ENCODE data around the gene NFE2L2.
"Not testable (repeated sequence)": the region's sequence is repeated elsewhere in the genome, so short reads cannot be mapped to it uniquely, and the experiment has no call there.

NFE2L2 gene

DNA sequence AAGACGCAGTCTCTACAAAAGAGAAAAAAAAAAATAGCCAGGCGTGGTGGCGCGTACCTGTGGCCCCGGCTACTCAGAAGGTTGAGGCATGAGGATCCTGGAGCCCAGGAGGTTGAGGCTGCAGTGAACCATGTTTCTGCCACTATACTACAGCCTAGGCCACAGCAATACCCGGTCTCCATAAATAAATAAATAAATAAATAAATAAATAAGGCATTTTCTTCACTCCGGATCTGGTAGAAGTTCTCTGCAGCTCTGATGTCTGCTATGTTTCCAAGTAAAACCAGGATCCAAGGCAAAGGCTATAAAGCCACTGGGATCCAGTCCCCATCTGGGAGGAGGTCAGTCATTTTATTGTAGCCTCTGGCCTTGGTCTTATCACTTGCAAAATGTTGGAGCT, 15.5 kb downstream of the NFE2L2 start:
- DNase-seq (ENCODE audit: low spot score in 2 of 2) (no peak), ATAC-seq (replicated peaks; ENCODE audit: extremely low read depth, poor library complexity, severe bottlenecking) (no peak)
- Mint-ChIP-seq H3K9me3 (no peaks in the 10 kb centered on the region), H3K27ac (ENCODE audit: low read depth) (peak overlapping the region; percentile 26), H3K36me3 (ENCODE audit: insufficient read depth) (peaks cover 27% of the 10 kb centered on the region), H3K27me3 (no peaks in the 10 kb centered on the region), H3K4me1 (peaks cover 72% of the 10 kb centered on the region), H3K4me3 (no peak overlapping the region)

DNA sequence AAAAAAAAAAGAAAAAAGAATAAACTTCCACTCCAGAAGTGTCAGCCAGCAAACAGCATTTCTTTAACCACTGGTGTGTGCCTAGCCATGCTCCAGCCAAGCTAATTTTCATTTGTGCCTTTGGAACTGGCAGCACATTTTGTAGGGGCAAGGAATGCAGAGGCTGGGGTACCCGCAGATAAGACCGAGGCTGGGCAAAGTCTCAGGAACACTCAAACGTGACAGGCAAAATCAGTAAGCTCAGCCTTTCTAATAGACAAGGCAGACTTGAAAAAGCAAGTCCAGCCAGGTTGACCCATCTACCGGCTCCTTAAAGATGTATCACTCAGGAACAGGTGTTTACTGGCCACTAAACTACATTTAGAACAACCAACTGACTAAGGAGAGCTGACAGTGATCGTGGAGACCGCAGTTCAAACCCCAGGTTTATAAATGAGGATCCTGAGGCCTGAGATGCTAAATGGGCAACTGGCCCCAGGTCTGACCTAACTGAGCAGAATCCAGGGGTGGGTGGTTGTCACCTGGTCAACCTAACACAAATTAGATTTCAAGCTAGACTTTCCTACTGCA, 16.7 kb downstream of the NFE2L2 start:
- peak overlapping the region; percentile 57 for H3K27ac Mint-ChIP-seq (ENCODE audit: low read depth)
- ATAC-seq (replicated peaks; ENCODE audit: extremely low read depth, poor library complexity, severe bottlenecking): no peak
- H3K4me3 Mint-ChIP-seq: no peak overlapping the region
- H3K4me1 Mint-ChIP-seq: peaks cover 68% of the 10 kb centered on the region
- no peaks in the 10 kb centered on the region for H3K9me3 Mint-ChIP-seq
- no peaks in the 10 kb centered on the region for H3K27me3 Mint-ChIP-seq
- peaks cover 25% of the 10 kb centered on the region for H3K36me3 Mint-ChIP-seq (ENCODE audit: insufficient read depth)
- no peak for DNase-seq (ENCODE audit: low spot score in 2 of 2)

DNA sequence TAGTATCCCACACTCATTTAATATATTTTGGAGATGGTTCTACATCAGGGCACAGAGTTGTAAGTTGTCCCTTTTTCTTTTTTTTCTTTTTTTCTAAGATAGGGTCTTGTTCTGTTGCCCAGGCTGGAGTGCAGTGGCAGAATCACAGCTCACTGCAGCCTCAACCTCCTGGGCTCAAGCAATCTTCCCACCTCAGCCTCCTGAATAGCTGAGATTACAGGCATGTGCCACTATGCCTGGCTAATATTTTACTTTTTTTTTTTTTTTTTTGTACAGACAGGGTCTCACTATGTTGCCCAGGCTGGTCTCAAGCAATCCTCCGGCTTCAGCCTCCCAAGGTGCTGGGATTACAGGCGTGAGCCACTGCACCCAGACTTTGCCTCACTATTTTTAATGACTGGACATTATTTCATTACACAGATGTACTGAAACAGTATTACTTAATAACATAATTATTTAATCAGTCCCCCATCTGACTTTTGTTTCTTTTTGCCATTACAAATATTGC, 17.9 kb downstream of the NFE2L2 start:
- H3K4me3 Mint-ChIP-seq; DNase-seq (ENCODE audit: low spot score in 2 of 2); H3K27me3 Mint-ChIP-seq; H3K9me3 Mint-ChIP-seq; H3K27ac Mint-ChIP-seq (ENCODE audit: low read depth); ATAC-seq (replicated peaks; ENCODE audit: extremely low read depth, poor library complexity, severe bottlenecking): not testable (repeated sequence)
- peaks cover 68% of the 10 kb centered on the region for H3K4me1 Mint-ChIP-seq
- H3K36me3 Mint-ChIP-seq (ENCODE audit: insufficient read depth): peaks cover 23% of the 10 kb centered on the region

DNA sequence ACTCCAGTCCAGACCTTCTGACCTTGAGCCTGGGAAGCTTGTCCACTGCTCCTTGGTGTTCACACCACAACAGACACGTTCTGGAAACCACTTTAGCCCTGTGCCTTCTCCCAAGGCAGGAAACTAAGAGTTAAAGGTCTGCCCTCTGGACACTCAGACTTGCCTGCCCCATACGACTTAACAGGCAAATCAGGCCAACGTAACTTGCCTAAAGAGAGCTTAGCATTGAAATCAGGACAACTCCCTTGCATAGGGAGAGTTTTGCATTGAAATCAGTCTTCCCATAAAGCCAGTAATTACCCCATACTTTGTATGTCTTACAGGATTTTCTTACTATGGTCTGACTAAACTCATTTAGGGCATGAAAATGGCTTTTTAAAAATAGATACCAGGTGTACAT, 18.5 kb downstream of the NFE2L2 start:
- Mint-ChIP-seq H3K36me3 (ENCODE audit: insufficient read depth) (peaks cover 24% of the 10 kb centered on the region), H3K27ac (ENCODE audit: low read depth) (no peak overlapping the region), H3K4me3 (no peak overlapping the region), H3K4me1 (peaks cover 68% of the 10 kb centered on the region), H3K27me3 (no peaks in the 10 kb centered on the region), H3K9me3 (no peaks in the 10 kb centered on the region)
- ATAC-seq (replicated peaks; ENCODE audit: extremely low read depth, poor library complexity, severe bottlenecking) (no peak), DNase-seq (ENCODE audit: low spot score in 2 of 2) (no peak)

DNA sequence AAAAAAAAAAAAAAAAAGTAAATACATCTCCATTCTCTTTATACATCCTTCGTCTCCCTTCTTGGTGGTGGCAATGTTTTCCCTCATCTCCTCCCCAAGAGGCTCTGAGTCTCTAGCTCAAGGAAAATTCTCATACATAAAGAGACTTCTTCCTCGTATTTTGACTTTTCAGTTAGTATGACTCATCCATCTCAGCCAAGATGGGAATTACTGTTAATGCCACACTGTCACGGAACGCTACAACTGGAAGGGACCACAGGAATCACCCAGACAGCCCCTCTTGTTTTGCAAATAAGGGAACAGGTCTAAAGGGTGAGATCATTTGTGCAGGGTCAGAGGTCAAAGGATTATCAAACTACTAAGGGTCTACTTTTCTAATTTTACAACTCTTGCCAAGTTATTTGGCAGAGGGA, 19.5 kb downstream of the NFE2L2 start:
- peaks cover 20% of the 10 kb centered on the region for H3K36me3 Mint-ChIP-seq (ENCODE audit: insufficient read depth)
- no peak overlapping the region for H3K4me3 Mint-ChIP-seq
- no peak overlapping the region for H3K27ac Mint-ChIP-seq (ENCODE audit: low read depth)

DNA sequence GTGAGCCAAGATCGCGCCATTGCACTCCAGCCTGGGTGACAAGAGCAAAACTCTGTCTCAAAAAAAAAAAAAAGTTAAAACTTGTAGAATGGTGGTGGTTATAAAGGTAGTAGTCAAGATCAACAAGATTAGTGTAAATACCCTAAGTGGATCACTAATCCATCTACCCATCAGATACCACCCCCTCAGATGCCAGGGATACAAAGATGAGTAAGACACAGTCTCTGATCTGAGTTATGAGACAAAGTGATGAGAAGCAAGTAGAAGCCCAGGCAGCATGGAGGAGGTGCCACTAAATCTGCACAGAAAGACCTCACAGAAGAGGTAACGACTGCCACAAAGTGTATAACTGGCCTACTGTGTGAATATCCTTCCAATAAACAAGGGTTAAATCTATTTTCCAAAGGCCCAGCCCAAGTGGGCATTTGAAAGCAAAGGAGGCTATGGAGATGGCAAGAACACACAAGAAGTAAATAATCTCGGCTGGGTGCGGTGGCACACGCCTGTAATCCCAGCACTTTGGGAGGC, 20.2 kb downstream of the NFE2L2 start:
- no peaks in the 10 kb centered on the region for H3K27me3 Mint-ChIP-seq
- DNase-seq (ENCODE audit: low spot score in 2 of 2) (no peak), ATAC-seq (replicated peaks; ENCODE audit: extremely low read depth, poor library complexity, severe bottlenecking) (no peak)
- H3K4me3 Mint-ChIP-seq: no peak overlapping the region
- peaks cover 68% of the 10 kb centered on the region for H3K4me1 Mint-ChIP-seq
- no peak overlapping the region for H3K27ac Mint-ChIP-seq (ENCODE audit: low read depth)
- H3K9me3 Mint-ChIP-seq: no peaks in the 10 kb centered on the region
- peaks cover 21% of the 10 kb centered on the region for H3K36me3 Mint-ChIP-seq (ENCODE audit: insufficient read depth)

More for the DNA sequence above, 19.5 kb downstream of the NFE2L2 start:
- ATAC-seq (replicated peaks; ENCODE audit: extremely low read depth, poor library complexity, severe bottlenecking): no peak
- Mint-ChIP-seq H3K27me3 (no peaks in the 10 kb centered on the region), H3K9me3 (no peaks in the 10 kb centered on the region), H3K4me1 (peaks cover 67% of the 10 kb centered on the region)
- DNase-seq (ENCODE audit: low spot score in 2 of 2): no peak

DNA sequence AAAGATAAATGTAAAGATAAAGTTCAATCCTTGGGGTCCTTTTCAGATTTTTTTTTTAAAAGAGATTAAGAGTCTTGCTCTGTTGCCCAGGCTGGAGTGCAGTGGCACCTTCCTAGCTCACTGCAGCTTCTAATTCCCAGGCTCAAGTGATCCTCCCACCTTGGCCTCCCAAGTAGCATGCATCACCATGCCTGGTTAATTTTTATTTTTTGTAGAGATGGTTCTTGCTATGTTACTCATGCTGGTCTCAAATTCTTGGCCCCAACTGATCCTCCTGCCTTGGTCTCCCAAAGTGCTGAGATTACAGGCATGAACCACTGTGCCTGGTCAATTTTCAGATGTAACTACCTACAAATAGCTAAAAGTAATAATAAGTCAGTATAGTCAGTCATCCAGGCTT, 21.1 kb downstream of the NFE2L2 start:
- DNase-seq (ENCODE audit: low spot score in 2 of 2): no peak
- ATAC-seq (replicated peaks; ENCODE audit: extremely low read depth, poor library complexity, severe bottlenecking): no peak
- no peaks in the 10 kb centered on the region for H3K27me3 Mint-ChIP-seq
- no peaks in the 10 kb centered on the region for H3K9me3 Mint-ChIP-seq
- no peak overlapping the region for H3K4me3 Mint-ChIP-seq
- peaks cover 22% of the 10 kb centered on the region for H3K36me3 Mint-ChIP-seq (ENCODE audit: insufficient read depth)
- H3K4me1 Mint-ChIP-seq: peaks cover 72% of the 10 kb centered on the region
- peak overlapping the region; percentile 78 for H3K27ac Mint-ChIP-seq (ENCODE audit: low read depth)

DNA sequence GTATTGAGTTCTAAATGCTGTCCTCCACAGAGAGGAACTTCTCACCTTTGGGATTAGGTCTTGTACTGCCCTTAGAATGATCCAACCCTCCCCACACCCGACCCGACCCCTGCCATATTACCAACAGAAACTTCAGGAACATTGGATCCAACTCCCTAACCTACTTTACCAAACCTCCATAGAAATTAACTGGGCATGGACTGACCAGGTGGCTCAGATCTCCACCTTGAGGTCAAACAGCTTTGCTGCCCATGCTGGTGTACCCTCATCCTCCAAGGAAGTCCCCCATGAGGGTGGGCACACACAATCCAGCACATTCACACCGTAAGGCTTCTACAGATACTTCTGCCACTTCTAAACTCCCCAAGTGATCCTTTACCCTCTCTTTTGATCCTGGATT, 21.5 kb downstream of the NFE2L2 start:
- DNase-seq (ENCODE audit: low spot score in 2 of 2) (no peak), ATAC-seq (replicated peaks; ENCODE audit: extremely low read depth, poor library complexity, severe bottlenecking) (no peak)
- Mint-ChIP-seq H3K9me3 (no peaks in the 10 kb centered on the region), H3K27me3 (no peaks in the 10 kb centered on the region), H3K27ac (ENCODE audit: low read depth) (peak overlapping the region; percentile 78), H3K4me1 (peaks cover 75% of the 10 kb centered on the region), H3K36me3 (ENCODE audit: insufficient read depth) (peaks cover 22% of the 10 kb centered on the region), H3K4me3 (no peak overlapping the region)

DNA sequence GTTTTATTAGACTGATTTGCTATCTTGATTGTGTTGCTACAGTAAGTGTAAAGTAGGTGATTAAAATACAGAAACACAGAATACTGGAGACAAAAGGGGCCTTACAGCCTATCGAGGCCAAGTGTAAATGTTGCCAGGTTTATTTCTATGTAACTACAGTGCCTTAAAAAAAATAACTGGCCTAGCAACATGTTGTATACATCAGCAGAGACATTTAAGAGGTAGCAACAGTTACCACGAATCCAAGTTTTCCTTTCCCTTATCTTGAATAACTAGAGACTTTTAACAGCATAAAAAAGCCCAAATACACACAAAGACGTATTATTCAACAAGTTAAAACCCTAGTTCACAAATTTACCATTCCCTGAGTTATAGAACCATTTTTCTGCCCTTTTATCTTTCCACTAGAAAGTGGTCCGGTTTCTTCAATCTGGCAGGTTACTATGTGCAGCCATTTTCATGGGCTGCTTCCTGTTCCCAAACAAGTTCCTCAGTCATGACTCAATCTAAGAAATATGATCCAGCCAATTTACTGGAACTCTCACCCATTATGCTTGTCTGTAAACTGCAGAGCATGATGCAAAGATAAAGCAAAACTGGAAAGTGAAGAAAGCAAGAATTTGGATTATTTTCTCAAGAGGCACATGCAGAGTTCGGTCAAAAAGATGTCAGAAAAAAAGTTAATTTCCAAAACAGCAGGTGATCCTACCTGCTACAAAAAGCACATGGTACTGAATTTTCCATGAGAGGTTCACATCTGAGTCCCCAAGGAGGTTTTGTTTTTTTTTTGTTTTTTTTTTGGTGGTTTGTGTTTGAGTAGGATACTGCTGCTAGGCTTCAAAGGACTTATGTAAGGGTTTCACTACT, 22.2 kb downstream of the NFE2L2 start:
- Mint-ChIP-seq H3K4me3 (peak overlapping the region; percentile 53), H3K4me1 (peaks cover 75% of the 10 kb centered on the region), H3K27ac (ENCODE audit: low read depth) (peak overlapping the region; percentile 78), H3K36me3 (ENCODE audit: insufficient read depth) (peaks cover 20% of the 10 kb centered on the region), H3K27me3 (no peaks in the 10 kb centered on the region), H3K9me3 (no peaks in the 10 kb centered on the region)
- DNase-seq (ENCODE audit: low spot score in 2 of 2) (no peak), ATAC-seq (replicated peaks; ENCODE audit: extremely low read depth, poor library complexity, severe bottlenecking) (no peak)

DNA sequence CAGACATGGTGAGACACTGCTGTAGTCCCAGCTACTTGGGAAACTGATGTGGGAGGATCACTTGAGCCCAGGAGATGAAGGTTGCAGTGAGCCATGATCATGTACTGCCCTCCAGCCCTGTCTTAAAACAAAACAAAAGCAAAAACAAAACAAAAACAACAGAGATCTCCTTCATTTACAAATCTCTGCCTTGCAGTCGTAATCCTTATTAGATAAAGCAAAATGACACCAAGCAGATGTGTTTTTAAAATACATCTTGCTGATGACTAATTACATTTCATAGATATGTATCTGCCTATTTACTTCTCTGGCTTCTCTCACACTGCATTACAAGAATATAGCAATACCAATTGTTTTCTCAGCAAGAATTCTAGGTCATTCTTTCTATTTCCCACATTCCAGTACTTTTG, 22.8 kb downstream of the NFE2L2 start:
- Mint-ChIP-seq H3K4me1 (peaks cover 75% of the 10 kb centered on the region), H3K36me3 (ENCODE audit: insufficient read depth) (peaks cover 17% of the 10 kb centered on the region), H3K9me3 (no peaks in the 10 kb centered on the region), H3K4me3 (peak overlapping the region; percentile 53), H3K27ac (ENCODE audit: low read depth) (peak overlapping the region; percentile 78), H3K27me3 (no peaks in the 10 kb centered on the region)
- DNase-seq (ENCODE audit: low spot score in 2 of 2): no peak
- no peak for ATAC-seq (replicated peaks; ENCODE audit: extremely low read depth, poor library complexity, severe bottlenecking)

DNA sequence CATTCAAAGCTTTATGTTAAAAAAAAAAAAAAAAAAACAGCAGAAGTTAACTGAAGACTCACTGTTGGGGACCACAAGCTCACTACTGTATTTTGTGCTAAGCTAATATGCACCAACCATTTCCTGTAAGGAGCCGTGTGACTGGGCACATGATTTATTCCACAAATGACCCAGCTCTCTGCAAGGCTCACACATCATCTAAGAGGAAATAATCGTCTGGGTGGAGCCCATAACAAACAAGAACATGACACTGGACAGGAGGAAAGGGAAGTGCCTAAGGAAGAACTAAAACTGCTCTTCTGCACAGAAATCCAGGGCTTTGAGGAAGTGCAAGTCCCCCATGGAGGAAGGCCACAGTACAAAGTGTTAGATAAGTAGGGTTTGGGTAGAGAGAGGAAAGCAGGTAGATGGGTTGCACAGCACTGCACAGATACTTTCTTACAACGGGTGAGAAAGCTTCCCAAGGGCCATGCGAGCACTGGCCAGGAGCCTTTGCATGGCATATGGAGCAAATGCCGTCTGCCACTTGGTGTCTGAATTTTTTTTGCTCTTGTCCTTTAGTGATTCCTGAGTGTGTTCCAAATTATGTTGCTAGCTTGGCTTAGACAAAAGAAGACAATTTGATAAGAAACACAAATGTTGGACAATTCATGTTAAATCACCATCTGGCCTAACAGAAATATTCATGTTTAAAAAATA, 24.4 kb downstream of the NFE2L2 start:
- H3K4me1 Mint-ChIP-seq: peaks cover 70% of the 10 kb centered on the region
- H3K9me3 Mint-ChIP-seq: no peaks in the 10 kb centered on the region
- DNase-seq (ENCODE audit: low spot score in 2 of 2): peak in 1 of 2 donors; percentile 27
- H3K27me3 Mint-ChIP-seq: no peaks in the 10 kb centered on the region
- H3K27ac Mint-ChIP-seq (ENCODE audit: low read depth): peak overlapping the region; percentile 78
- peak overlapping the region; percentile 45 for H3K4me3 Mint-ChIP-seq
- ATAC-seq (replicated peaks; ENCODE audit: extremely low read depth, poor library complexity, severe bottlenecking): peak; percentile 94
- peaks cover 23% of the 10 kb centered on the region for H3K36me3 Mint-ChIP-seq (ENCODE audit: insufficient read depth)

DNA sequence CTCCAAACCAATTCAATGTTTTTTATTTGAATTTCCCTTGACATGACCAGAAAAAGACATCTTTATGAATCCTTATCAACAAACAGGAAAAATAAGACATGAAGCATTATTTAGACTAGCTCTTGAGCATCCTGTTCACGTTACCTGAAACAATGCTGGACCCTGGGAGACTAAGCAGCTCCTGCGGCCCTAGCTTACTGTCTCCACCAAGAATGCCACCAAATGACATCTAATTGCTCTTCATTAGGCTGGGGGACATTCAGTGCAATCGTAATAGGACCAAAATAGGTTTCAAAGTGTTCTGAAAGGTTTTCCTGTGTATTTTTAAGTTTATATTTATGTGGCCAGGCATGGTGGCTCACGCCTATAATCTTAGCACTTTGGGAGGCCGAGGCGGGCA, 25.5 kb downstream of the NFE2L2 start:
- peaks cover 65% of the 10 kb centered on the region for H3K4me1 Mint-ChIP-seq
- ATAC-seq (replicated peaks; ENCODE audit: extremely low read depth, poor library complexity, severe bottlenecking) (no peak), DNase-seq (ENCODE audit: low spot score in 2 of 2) (no peak)
- H3K27me3 Mint-ChIP-seq: no peaks in the 10 kb centered on the region
- H3K4me3 Mint-ChIP-seq: no peak overlapping the region
- peaks cover 23% of the 10 kb centered on the region for H3K36me3 Mint-ChIP-seq (ENCODE audit: insufficient read depth)
- H3K9me3 Mint-ChIP-seq: no peaks in the 10 kb centered on the region
- H3K27ac Mint-ChIP-seq (ENCODE audit: low read depth): no peak overlapping the region

Measured in central memory CD8-positive, alpha-beta T cell (primary cell).